ENCODE data around the gene GATM. TPM values are rescaled to one million over a fixed set of nuclear protein-coding genes. Genes with fewer than 3 reads are reported as not detected.

Gene GATM
- total and polyA plus RNA-seq, 3 donors from 2014 or later, result 147 to 446 (median 386) TPM

- intact Hi-C loops (cut with DNase I; ENCODE audit: low total_unique reads), result loop anchor here (10.0 kb wide), 1 partner anchor 248 kb away; no protein-coding TSS in a partner anchor
- peak overlapping the region; percentile 91 to 93 for H3K4me3 ChIP-seq
- TF ChIP-seq POLR2A (IDR thresholded peaks at IDR 0.05) (no peak), CTCF (IDR thresholded peaks at IDR 0.05) (no peak)
- no peaks in the 10 kb centered on the region for H3K9me3 ChIP-seq
- H3K4me1 ChIP-seq, result peaks cover 4% of the 10 kb centered on the region
- 1 to 3% methylated on average over 14 to 47 of the region's 79 CpGs for WGBS, 2 donors
- H3K27me3 ChIP-seq, result no peaks in the 10 kb centered on the region
- peak; percentile 27 for DNase-seq
- peak overlapping the region; percentile 86 to 92 for H3K27ac ChIP-seq
- no peaks in the 10 kb centered on the region for H3K36me3 ChIP-seq (ENCODE audit: low read depth, missing control alignments)
These were observed 24.9 kb upstream of the GATM start for GRCh38 chr15:45402955-45403877.

- peak; percentile 97 for DNase-seq
- intact Hi-C loops (cut with DNase I; ENCODE audit: low total_unique reads), result loop anchor here (10.0 kb wide), 1 partner anchor 248 kb away; no protein-coding TSS in a partner anchor
- Histone ChIP-seq H3K36me3 (ENCODE audit: low read depth, missing control alignments) (no peaks in the 10 kb centered on the region), H3K4me1 (peaks cover 4% of the 10 kb centered on the region), H3K4me3 (peak overlapping the region; percentile 91 to 93), H3K27ac (peak overlapping the region; percentile 86 to 92), H3K9me3 (no peaks in the 10 kb centered on the region), H3K27me3 (no peaks in the 10 kb centered on the region)
- WGBS, 2 donors, result 0% methylated on average over 29 to 56 of the region's 84 CpGs
- no peak for TF ChIP-seq CTCF (IDR thresholded peaks at IDR 0.05)
- TF ChIP-seq POLR2A (IDR thresholded peaks at IDR 0.05), result peak; percentile 61
These were observed 24.0 kb upstream of the GATM start for GRCh38 chr15:45402162-45402954.

- peak overlapping the region; percentile 86 to 92 for H3K27ac ChIP-seq
- intact Hi-C loops (cut with DNase I; ENCODE audit: low total_unique reads), result loop anchor here (10.0 kb wide), 1 partner anchor 247 kb away; no protein-coding TSS in a partner anchor
- no peaks in the 10 kb centered on the region for H3K36me3 ChIP-seq (ENCODE audit: low read depth, missing control alignments)
- no peaks in the 10 kb centered on the region for H3K9me3 ChIP-seq
- no peaks in the 10 kb centered on the region for H3K27me3 ChIP-seq
- peak overlapping the region; percentile 91 to 93 for H3K4me3 ChIP-seq
- 2 to 4% methylated on average over 12 of the region's 12 CpGs for WGBS, 2 donors
- TF ChIP-seq POLR2A (IDR thresholded peaks at IDR 0.05), result no peak
- TF ChIP-seq CTCF (IDR thresholded peaks at IDR 0.05), result peak in 1 of 3 experiments; percentile 4
- DNase-seq, result no peak
- H3K4me1 ChIP-seq, result peaks cover 4% of the 10 kb centered on the region
These were observed 23.4 kb upstream of the GATM start for GRCh38 chr15:45401665-45402161.

GRCh38 chr15:45399381-45400212, 21.3 kb upstream of the GATM start:
- H3K4me3 ChIP-seq, result no peak overlapping the region
- H3K27ac ChIP-seq, result no peak overlapping the region
- H3K4me1 ChIP-seq, result peaks cover 4% of the 10 kb centered on the region
- H3K36me3 ChIP-seq (ENCODE audit: low read depth, missing control alignments), result no peaks in the 10 kb centered on the region
- no peaks in the 10 kb centered on the region for H3K27me3 ChIP-seq
- 54 to 56% methylated on average over 6 of the region's 6 CpGs for WGBS, 2 donors
- DNase-seq, result no peak
- peak; percentile 66 to 71 (median 70) for TF ChIP-seq CTCF (IDR thresholded peaks at IDR 0.05)
- no peak for TF ChIP-seq POLR2A (IDR thresholded peaks at IDR 0.05)
- intact Hi-C loops (cut with DNase I; ENCODE audit: low total_unique reads), result loop anchor here (10.0 kb wide), 1 partner anchor 245 kb away; no protein-coding TSS in a partner anchor
- no peaks in the 10 kb centered on the region for H3K9me3 ChIP-seq

Measured in testis (tissue), 3 donors.